Muscle of back (tissue), 11 donors: Measurements from ENCODE around the gene CTDSP2. TPM values are rescaled to one million over a fixed set of nuclear protein-coding genes. Genes with fewer than 3 reads are reported as not detected.
"Not testable (repeated sequence)": the region's sequence is repeated elsewhere in the genome, so short reads cannot be mapped to it uniquely, and the experiment has no call there.

ENCODE experiments used
- DNase-seq, 3 donors: peaks; one replicate each; pipeline versions ENCODE4 v3.0.0 to v3.0.0-alpha.2; 2013
- polyA plus RNA-seq, 10 donors: library from polyadenylated mRNA; unstranded; fragments of 120-200 nt; gene quantifications; one replicate each; pipeline ENCODE4 v1.2.1, GENCODE V29; 2013; ENCODE audit not compliant: insufficient read length in 10 of 10

The CTDSP2 gene
- polyA plus RNA-seq, 10 donors, result 181 to 215 (median 192) TPM

- peak in 2 of 3 donors; percentile 71 to 90 for DNase-seq
Measured at GRCh38 chr12:57837864-57838562, 8.5 kb downstream of the CTDSP2 start.

- DNase-seq, result peak; percentile 92 to 97 (median 93)
Measured at GRCh38 chr12:57836442-57837375, 9.8 kb downstream of the CTDSP2 start.

GRCh38 chr12:57835366-57836288, 10.9 kb downstream of the CTDSP2 start:
- DNase-seq, result no peak

GRCh38 chr12:57834086-57834876, 12.2 kb downstream of the CTDSP2 start:
- DNase-seq, result no peak

- DNase-seq, result no peak
Measured at GRCh38 chr12:57833672-57834071, 12.9 kb downstream of the CTDSP2 start.

- DNase-seq, result no peak
Measured at GRCh38 chr12:57832966-57833365, 13.6 kb downstream of the CTDSP2 start.

GRCh38 chr12:57830393-57830792, 16.1 kb downstream of the CTDSP2 start:
- DNase-seq, result no peak

GRCh38 chr12:57829025-57829777, 17.3 kb downstream of the CTDSP2 start:
- DNase-seq, result no peak

GRCh38 chr12:57826966-57827365, 19.6 kb downstream of the CTDSP2 start:
- no peak for DNase-seq

GRCh38 chr12:57826400-57826799, 20.1 kb downstream of the CTDSP2 start:
- DNase-seq, result no peak

GRCh38 chr12:57825451-57825850, 21.1 kb downstream of the CTDSP2 start:
- DNase-seq, result no peak

GRCh38 chr12:57823908-57824640, 22.5 kb downstream of the CTDSP2 start:
- DNase-seq, result no peak

GRCh38 chr12:57823131-57823907, 23.2 kb downstream of the CTDSP2 start:
- DNase-seq, result peak in 1 of 3 donors; percentile 5

- no peak for DNase-seq
Measured at GRCh38 chr12:57822392-57823130, 24.0 kb downstream of the CTDSP2 start.

GRCh38 chr12:57821474-57822214, 24.9 kb downstream of the CTDSP2 start:
- peak in 1 of 3 donors; percentile 15 for DNase-seq

- peak in 1 of 3 donors; percentile 5 for DNase-seq
Measured at GRCh38 chr12:57821015-57821414, 25.5 kb downstream of the CTDSP2 start.

GRCh38 chr12:57820119-57820518, 26.4 kb downstream of the CTDSP2 start:
- DNase-seq, result not testable (repeated sequence)
